ENCODE measurements around the gene REM2.

DNA sequence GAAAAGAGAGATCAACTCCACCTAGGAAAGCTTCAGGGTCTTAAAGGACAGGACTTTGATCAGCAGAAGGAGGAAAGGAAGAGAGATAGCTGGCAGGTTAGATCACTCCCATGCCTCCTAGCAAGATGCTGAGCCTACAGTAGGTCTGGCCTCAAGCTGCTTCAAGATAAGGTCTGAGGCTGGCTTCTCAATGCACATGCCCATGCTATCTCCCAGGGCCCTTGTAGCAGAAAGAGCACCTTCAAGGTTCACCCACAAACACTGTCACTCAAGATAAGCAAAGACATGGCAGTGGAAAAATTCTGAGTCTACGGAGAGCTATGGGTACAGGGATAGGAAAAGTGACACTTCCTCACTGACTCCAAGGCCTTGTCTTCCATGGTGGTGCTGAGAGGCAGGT is 14.3 kb downstream of the REM2 start:
- TF ChIP-seq, protein P1, sequence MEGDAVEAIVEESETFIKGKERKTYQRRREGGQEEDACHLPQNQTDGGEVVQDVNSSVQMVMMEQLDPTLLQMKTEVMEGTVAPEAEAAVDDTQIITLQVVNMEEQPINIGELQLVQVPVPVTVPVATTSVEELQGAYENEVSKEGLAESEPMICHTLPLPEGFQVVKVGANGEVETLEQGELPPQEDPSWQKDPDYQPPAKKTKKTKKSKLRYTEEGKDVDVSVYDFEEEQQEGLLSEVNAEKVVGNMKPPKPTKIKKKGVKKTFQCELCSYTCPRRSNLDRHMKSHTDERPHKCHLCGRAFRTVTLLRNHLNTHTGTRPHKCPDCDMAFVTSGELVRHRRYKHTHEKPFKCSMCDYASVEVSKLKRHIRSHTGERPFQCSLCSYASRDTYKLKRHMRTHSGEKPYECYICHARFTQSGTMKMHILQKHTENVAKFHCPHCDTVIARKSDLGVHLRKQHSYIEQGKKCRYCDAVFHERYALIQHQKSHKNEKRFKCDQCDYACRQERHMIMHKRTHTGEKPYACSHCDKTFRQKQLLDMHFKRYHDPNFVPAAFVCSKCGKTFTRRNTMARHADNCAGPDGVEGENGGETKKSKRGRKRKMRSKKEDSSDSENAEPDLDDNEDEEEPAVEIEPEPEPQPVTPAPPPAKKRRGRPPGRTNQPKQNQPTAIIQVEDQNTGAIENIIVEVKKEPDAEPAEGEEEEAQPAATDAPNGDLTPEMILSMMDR (IDR thresholded peaks at IDR 0.05 in 4 of 5, conservative IDR thresholded peaks at IDR 0.05 in 1 of 5) = no peak
- TF ChIP-seq POLR2A (IDR thresholded peaks at IDR 0.05) = no peak
